Activated CD4-positive, alpha-beta T cell treated with anti-CD3 and anti-CD28 coated beads, Interleukin-2, amount 50 U/mL, for 16 hours (primary cell): ENCODE results near the gene NMB.

ENCODE experiments used
- DNase-seq: peaks from one replicate; pipeline ENCODE4 v3.0.0-alpha.2; 2020

Gene NMB

DNA sequence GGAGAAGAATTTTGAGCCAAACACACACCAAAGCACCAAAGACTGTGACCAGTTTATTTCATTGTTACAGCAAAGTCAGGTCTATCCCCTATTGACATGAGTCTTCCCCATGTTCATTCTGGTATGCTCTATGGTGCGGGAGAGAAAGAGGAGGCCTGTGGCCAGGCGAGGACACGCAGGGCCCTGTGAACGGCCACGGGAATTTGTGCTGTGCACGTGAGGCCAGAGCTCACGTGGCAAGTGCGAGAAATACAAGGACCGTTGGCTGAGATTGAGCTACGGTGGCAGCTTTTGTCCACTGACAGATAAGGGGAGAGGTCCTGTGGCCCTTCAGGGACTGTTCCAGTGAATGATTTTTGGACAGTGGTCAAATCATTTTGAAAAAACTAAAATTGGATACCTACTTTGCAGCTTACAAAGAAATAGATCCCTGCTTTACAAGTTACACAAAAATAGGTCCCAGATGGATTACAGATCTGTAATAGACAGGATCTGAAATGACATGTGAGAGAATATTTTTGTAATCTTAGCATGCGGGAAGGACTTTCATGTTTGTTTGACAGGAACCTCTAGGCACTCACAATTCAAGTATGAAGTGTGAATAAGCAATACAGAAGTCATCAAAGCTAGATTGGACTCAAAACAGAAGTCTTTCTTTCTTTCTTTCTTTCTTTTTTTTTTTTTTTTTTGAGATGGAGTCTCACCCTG lies 48.0 kb downstream of the NMB start:
- no peak for DNase-seq

GRCh38 chr15:84608707-84609284 lies 49.2 kb downstream of the NMB start:
- no peak for DNase-seq

- DNase-seq, result no peak
Measured at GRCh38 chr15:84606653-84607120, 51.3 kb downstream of the NMB start.

- no peak for DNase-seq
Measured at GRCh38 chr15:84605554-84605882, 52.5 kb downstream of the NMB start.
